ENCODE measurements around the gene HEXIM1. TPM values are rescaled to one million over a fixed set of nuclear protein-coding genes. Genes with fewer than 3 reads are reported as not detected.
A peak's percentile ranks its signal among the peaks of the same experiment; 100 is the strongest.

Gene HEXIM1
- total RNA-seq, 1 donor from 2014 or later: 19.8 TPM

DNA sequence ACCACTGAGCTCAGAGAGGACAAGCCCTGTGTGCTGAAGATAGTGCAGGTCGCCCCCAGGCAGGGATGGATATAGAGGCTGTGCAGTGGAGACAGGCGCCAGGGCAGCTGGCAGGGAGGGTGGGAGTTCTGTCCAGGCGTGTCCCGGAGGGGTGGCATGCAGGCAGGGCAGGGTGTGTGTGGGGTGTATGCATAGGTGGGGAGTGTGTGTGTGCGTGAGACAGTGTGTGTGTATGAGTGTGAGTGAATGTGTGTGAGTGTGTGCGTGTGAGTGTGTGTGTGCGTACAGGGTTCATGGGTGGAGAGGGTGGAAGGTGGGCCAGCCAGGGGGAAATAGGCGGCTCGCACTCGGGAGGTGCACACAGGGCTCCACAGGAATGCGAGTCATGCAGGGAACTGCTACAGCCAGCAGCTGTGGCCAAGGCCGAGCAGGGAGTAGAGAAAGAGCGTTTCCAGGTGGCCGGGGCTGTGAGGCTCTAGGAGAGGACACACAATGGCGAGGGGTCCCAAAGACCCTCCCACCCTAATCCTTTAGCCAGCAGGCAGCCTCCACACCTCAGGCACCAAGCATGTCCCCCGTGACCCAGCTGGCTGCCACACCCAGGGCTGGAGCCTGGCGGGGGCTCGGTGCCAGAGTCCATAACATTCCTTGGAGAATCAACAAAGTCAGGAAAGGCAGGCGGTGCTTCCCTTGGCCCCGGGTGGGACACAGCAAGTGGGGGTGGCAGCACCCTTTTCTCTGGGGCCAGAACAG is 20.6 kb upstream of the HEXIM1 start:
- intact Hi-C loops (cut with DNase I): loop anchor here (2.0 kb wide), 1 partner anchor 17 kb away; no protein-coding TSS in a partner anchor
- DNase-seq (ENCODE audit: low spot score): no peak

DNA sequence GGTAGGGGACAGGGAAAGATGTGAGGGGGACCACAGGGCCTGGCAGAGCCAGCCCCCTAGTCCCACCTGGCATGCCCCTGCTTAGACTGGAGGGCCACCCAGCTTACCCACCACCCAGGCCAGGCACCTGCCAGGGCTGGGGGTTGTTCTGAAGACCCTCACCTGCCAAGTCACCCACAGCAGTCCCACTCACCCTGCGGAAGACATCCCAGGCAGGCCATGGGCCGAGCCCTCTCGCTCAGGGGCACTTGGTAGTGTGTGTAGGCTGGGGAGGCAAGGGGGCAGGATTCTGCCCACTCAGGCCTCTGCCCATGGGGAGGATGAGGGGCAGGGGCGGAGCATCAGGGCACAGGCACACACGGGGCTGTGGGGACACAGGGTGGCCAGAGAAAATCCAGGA is 19.9 kb upstream of the HEXIM1 start:
- no peak for DNase-seq (ENCODE audit: low spot score)
- intact Hi-C loops (cut with DNase I): loop anchor here (2.0 kb wide), 1 partner anchor 18 kb away; no protein-coding TSS in a partner anchor

DNA sequence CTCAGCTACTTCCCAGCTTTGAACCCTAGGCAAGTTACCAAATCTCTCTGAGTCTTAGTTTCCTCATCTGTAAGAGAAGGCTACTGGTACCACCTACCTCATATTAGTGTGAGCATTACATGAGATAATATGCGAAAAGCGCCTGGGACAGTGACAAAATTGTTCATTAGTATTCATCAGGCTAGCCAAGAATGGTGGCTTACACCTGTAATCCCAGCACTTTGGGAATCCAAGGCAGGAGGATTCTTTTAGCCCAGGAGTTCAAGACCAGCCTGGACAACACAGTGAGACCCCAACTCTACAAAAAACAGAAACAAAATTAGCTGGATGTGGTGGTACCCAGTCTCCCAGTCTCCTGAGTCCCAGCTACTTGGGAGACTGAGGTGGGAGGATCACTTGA is 19.3 kb upstream of the HEXIM1 start:
- intact Hi-C loops (cut with DNase I): loop anchor here (2.0 kb wide), 1 partner anchor 18 kb away; no protein-coding TSS in a partner anchor
- no peak for DNase-seq (ENCODE audit: low spot score)

DNA sequence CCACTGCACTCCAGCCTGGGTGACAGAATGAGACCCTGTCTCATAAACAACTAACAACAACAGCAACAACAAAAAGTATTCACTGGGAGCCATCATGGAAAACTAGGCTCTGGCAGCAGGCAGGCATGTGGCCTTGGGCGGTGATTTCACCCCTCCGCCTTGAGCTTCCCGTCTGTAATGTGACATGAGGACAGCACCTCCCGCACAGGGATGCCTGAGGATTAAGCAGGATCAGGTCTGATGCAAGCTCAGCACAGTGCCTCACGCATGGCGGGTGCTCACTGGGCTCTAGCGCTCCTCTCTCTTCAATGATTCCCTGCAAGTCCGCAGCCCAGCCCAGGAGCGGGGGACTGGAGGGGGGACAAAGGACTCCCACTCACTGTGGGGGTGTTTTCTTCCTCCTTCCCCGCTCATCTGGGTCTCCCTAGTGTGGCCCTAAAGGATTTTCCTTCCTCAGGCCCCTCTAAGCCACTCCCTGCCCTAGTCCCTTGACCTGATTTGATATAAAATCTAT is 18.8 kb upstream of the HEXIM1 start:
- no peak for DNase-seq (ENCODE audit: low spot score)
- intact Hi-C loops (cut with DNase I): loop anchor here (2.0 kb wide), 1 partner anchor 19 kb away; no protein-coding TSS in a partner anchor

DNA sequence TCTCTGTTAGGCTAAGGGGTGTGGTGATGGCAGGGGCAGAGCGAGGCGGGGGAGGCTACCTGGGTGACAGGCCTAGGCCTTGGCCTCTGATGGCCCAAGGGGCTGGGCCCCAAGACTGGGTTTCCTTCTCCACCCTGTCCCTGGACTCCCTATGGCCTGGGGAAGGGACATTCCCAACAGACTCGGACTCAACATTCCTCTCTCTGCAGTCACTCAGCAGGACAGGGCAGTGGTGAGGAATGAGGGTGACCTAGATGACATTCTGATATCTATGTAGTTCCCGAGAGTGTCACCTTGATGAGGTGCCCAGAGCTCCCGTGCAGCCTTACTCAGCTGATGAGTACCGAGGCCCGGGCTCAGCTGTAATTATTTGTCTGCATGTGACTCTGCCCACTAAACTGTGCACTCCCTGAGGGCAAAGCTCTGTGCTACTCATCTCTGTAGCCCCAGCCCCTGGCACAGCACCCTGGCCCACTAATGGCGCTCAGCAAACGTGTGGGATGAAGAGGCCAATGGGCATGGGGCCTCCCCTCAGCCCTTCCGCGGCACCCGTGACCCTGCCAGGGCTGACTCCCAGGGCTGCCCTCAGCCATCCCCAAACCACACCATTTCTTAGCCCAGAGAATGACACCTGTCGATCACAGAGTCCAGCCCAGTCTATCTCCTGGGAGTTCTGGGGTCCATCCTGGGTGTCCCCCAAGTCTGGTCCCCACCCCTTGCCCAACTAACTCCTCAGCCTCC is 18.2 kb upstream of the HEXIM1 start:
- intact Hi-C loops (cut with DNase I): loop anchor here (2.0 to 5.0 kb wide), 3 partner anchors 19 to 353 kb away; no protein-coding TSS in a partner anchor
- DNase-seq (ENCODE audit: low spot score): no peak

DNA sequence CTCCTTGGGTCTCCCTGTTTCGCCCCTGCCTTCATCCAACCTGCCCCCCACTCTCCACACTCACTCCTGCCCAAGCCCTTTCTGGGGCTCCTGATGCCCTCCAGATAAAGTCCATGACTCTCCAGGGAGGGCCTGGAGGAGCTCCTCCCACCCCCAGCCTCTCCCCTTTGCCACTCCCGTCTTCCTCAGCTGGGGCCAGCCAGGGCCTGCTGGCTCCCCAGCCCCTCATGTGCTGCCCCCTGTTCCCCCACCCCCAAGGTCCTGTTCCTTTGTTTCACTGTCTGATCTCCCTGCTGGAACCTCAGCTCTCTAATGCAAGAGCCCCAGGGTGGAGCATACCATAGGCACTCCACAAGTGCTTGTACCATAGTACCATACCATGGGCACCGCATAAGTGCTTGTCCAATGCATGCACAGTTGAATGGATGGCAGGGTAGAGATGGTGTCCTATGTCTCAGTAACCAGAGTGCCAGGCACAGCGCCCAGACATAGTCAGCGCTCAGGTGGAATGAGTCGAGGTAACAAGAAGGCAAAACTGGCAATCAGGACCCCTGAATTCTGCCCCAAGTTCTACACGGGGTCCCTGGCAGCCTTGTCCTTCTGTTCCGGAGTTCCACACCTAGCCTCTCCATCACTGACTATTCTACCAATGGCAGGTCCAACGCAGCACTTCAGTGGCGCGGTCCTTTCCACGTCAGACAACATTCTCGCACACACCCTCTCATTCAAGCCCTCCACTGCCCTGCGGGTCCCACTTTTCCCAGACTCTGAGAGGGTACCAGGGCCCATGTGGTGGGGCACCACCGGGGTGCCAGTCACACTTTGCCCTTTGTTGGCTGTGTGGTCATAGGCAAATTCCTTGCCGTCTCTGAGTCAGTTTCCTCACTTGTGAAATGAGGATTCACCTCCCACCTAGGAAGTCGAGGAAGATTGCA is 17.3 kb upstream of the HEXIM1 start:
- DNase-seq (ENCODE audit: low spot score): no peak

DNA sequence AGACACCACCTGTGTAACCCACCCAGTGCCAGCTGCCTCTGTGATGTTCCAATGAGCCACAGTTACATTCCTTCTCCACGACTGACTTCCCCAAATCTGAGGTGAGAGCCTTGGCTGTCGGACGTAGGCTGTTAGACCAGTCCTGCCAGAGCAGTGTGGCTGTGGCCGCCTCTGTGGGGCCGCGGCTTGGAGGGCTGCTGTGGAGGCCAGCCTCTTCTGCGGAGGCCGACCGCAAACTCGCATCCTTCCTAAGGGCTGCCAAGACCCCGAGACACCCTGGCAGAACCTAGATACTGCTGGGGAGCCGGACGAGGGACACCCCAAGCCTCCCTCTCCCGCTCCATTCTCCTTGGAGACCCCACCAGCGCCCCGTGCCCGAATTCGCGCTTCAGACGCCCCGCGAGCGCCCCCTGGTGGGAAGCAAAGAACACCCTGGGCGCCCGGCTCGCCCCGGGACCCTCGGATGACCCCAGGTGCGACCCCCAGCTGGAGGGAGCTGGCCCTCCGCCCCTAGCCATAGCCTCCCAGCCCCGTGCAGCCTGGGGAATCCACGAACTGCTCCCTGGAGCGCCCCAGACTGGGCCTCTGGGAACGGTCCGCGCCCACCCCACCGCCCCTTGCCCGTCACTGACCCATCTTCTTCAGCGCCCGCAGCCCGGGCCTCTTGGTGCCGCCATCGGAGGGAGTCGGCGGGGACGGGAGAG is 16.5 kb upstream of the HEXIM1 start:
- peak; percentile 84 for DNase-seq (ENCODE audit: low spot score)
- intact Hi-C loops (cut with DNase I): loop anchor here (5.0 kb wide), 2 partner anchors 34 to 354 kb away; no protein-coding TSS in a partner anchor

More for the DNA sequence above, 17.3 kb upstream of the HEXIM1 start:
- intact Hi-C loops (cut with DNase I): loop anchor here (5.0 kb wide), 2 partner anchors 34 to 354 kb away; no protein-coding TSS in a partner anchor

DNA sequence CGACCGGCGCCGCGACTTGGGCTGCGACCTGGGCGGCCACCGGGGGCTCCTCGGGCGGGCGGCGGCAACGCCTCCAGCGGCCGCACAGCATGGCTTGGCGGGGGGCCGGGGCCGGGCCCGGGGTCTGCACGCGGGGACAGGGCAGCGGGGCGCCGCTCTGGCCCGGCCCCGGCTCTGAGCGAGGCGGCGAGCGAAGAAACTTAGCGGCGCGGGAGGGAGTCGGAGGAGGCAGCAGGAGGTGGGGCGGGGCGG is 16.0 kb upstream of the HEXIM1 start, which contains the start of gene PLCD3:
PLCD3 (minus strand) TSS at position 196 of the 252 bp plus-strand sequence; CDS start at position 91, 105 bp downstream.
- intact Hi-C loops (cut with DNase I): loop anchor here (5.0 kb wide), 2 partner anchors 35 to 355 kb away; no protein-coding TSS in a partner anchor
- DNase-seq (ENCODE audit: low spot score): no peak

DNA sequence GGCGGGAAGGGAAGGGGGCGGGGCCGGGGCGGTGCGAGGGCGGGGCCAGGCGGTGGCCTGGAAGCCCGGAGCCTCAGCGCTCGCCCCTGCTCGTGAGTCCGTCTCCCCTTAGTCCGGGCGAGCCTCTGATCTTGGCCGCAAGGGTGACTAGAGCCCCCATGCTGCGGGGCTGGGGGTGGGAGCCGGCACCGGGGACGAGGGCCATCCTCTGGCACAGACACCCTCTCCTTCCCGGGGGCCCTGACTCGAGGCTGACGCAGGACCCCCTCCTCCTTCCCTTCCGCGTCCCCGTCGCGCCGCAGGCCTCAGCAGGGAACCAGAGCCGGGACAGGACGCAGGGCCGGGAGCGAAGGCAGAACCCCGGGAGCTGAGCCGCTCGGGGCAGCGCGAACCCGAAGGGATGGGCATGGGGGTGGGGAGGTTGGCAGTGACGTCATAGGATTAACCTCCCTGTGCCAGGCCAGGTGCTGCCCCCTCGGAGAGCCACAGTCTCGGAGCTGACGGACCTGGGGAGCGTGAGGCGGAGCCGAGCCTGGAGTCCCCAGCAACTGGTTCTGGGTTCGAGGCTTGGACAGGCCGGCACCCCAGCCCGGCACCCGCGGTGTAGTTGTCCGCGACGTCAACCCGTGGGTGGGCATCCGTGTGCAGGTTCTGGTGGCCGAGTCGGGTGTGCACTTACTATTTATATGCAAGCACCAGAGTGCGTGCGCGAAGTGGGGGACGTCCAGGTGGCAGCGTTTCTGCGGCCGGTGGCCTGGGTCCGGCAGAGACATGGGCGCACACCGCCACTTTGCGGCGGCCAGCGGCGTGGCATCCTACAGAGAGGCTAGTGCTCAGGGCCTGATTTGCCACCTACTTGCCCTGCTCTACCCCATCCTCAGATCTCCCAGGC is 15.5 kb upstream of the HEXIM1 start:
- intact Hi-C loops (cut with DNase I): loop anchor here (5.0 kb wide), 2 partner anchors 36 to 356 kb away; no protein-coding TSS in a partner anchor

DNA sequence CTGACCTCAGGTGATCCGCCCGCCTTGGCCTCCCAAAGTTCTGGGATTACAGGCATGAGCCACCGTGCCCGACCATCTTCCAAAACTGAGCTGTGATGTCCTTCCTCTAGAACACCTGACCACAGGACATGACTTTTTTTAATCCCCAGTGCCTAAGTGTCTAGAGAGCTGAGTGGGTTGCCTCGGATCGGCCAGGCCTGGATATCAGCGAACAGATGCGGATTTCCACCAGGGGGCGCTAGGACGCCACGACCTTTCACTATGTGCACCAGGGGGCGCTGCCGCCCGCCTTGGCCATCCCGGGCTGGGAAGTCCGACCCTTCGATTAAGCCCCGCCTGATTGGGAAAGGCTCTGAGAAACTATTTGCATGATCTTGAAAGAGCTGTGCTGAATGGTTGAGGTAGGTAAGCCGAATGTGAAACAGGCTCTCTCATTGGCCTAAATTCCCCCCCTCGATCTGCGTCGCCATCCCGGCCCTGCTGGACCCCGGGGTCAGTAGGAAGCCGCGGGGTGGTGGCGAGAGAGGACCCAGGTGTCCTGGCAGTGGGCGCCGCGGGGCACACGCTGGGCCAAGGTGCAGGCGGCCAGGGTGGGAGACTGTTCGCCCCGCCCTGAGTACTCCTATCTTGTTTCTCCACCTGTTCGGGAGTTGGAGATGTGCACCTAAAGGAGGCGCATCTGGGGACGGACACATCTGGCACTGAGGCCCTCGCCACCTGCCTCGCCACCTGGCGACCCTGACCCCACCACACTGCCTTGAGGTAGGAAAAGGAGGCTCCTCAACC is 12.9 kb upstream of the HEXIM1 start, which contains the start of gene ACBD4:
ACBD4 (plus strand) TSS at position 496 of the 786 bp plus-strand sequence. CDS start 458 bp downstream, outside the sequence.
- peak; percentile 97 for DNase-seq (ENCODE audit: low spot score)
- intact Hi-C loops (cut with DNase I): loop anchor here (1.0 kb wide), 1 partner anchor 62 kb away; no protein-coding TSS in a partner anchor

More for the DNA sequence above, 15.5 kb upstream of the HEXIM1 start:
- DNase-seq (ENCODE audit: low spot score): peak; percentile 94

DNA sequence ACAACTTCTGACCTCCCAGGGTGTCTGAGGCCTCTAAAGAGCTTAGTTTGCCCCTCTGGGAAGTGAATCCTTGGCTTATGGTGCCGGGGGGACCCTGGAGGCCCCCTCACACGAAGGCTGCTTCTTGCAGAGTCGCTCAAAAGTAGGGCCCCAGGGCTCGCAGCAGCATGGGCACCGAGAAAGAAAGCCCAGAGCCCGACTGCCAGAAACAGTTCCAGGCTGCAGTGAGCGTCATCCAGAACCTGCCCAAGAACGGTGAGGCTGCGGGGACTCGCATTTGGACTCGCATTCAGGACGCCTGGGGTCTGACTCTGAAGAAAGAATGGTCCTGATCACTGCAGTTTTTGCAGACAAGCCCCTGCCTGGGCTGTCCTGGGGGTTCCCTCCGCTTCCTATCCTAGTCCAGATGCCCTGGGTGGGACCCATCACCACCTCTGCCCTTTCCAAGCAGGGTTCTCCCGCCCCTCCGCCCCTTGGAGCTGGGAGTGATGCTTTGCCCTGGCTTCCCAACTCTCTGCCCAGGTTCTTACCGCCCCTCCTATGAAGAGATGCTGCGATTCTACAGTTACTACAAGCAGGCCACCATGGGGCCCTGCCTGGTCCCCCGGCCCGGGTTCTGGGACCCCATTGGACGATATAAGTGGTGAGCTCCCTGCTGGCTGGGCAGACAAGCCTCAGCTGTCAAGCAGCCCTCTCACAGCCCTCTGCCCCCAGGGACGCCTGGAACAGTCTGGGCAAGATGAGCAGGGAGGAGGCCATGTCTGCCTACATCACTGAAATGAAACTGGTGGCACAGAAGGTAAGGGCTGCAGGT is 12.1 kb upstream of the HEXIM1 start:
- DNase-seq (ENCODE audit: low spot score): peak; percentile 72
- intact Hi-C loops (cut with DNase I): loop anchor here (1.0 kb wide), 1 partner anchor 61 kb away; no protein-coding TSS in a partner anchor

DNA sequence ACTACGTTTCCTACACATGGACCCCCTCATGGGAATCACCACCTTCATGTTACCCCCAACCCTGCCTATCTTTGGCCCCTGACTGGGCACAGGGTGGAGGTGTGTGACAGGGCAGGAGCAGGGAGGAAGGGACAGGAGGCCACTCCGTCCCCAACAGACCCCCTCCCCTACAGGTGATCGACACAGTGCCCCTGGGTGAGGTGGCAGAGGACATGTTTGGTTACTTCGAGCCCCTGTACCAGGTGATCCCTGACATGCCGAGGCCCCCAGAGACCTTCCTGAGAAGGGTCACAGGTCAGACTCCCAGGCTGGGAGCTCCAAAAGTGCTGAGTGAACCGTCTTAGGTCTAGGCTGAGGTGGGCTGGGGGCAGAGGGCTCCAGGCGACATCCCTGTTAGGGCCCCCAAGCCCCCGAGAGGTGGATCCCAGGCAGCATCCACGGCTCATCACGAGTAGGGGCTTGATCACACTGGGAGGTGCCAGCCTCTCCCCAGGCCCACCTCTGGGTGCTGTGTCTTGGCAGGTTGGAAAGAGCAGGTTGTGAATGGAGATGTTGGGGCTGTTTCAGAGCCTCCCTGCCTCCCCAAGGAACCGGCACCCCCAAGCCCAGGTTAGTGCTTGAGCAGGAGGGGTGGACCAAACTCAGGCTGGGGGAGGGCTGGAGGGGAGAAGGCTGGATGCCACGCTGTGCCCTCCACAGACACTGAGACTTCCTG is 11.3 kb upstream of the HEXIM1 start:
- intact Hi-C loops (cut with DNase I): no loop called here
- peak; percentile 72 for DNase-seq (ENCODE audit: low spot score)

DNA sequence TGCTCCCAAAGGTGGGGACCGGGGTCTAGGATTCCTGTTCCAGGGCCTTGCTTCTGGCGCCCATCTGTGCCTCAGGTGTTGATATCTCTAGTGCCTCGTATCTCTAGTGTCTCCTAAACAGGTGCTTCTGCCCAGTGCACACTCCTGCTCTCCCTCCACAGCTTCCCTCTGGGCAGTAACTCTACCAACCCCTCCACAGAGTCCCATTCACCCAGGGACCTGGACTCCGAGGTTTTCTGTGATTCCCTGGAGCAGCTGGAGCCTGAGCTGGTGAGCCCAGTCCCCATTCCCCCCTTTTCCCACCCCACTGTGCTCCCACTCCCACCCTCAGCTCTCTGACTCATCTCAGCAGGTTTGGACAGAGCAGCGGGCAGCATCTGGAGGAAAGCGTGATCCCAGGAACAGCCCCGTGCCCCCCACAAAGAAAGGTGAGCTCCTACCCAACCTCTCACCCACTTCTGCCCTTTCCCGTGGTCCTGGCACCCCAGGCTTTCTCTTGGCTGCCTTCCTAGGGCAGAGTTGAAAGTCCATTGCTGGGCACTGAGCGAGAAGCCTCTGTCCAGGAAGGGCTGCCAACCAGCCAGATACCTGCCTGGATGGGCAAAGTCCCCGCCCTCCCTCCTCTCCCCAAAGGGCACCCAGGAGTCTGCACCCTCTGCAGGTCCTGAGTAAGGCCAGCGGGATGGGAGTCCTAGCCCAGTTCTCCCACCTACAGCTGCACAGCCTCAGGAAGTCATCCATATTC is 10.5 kb upstream of the HEXIM1 start:
- DNase-seq (ENCODE audit: low spot score): no peak
- intact Hi-C loops (cut with DNase I): no loop called here

DNA sequence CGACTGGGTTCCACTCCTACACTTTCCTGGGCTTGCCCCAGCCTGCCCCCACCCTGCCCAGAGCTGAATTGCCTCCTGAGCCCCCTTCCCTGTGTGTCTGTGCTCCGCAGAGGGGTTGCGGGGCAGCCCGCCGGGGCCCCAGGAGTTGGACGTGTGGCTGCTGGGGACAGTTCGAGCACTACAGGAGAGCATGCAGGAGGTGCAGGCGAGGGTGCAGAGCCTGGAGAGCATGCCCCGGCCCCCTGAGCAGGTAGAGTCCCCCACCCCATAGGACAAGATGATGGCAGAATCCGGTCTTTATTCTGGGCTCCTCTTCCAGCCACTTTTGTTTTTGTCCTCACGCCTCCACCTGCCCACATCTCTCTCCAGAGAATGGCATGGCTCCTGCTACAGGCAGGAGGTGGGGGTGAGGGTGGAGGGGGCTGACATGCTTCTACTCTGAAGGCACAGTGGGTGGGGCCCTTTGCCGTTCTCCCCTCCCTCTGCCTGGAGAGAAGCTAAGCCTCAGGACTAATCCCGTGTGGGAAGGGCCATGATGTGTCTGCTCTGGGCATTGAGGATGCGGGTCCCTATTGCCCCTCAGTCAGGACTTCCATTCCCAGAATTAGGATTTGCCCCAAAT is 9.3 kb upstream of the HEXIM1 start:
- DNase-seq (ENCODE audit: low spot score): no peak
- intact Hi-C loops (cut with DNase I): no loop called here
